ENCODE measurements around the gene TRIP11.

Gene TRIP11

DNA sequence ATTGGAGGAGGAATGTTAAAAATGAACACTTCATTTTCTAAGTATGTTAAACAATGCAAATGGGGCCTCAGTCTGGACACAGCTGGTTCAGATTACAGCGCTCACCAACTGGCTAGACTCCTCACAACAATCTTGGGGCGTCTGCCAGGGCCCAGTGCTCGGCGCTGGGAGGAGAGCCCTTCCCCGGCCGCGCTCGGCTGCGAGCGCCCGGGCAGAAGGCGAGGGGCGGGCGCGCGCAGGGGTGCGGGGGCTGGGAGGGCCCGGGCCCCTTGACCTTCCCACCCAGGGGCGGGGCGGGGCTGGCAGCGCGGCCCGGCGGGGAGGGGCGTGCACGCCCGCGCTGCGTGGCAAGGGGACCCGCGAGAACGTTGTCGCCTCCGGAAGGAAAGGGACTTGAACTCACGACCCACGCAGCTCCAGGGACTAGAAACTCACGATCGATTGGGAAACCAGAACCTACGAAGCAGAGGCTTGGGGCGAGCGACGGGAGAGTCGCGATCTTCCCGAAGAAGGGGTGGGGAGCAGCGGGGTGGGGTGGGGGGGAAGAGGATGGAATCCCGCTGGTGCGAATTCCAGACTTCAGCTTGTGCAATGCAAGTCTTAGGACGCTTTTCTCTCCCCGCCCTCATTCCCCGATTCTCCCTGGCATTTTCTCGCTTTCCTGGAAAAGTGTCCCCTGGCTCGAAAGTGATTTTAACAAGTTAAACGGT lies 92.2 kb downstream of the TRIP11 start, which contains the start of gene FBLN5:
Gene FBLN5, minus strand, starts transcription at position 220 of the 710 bp plus-strand sequence. CDS start 465 bp downstream, outside the sequence.
- Histone ChIP-seq H3K9ac (ENCODE audit: low read depth, low read length) (peak within 1 kb of the TSS; percentile 92), H3K4me3 (ENCODE audit: low read length) (peak within 1 kb of the TSS; percentile 80), H3K4me1 (ENCODE audit: control insufficient read depth, insufficient read depth, low read length) (peaks cover 18% of the 10 kb centered on the region), H3K9me3 (replicated peaks; ENCODE audit: low read length) (no peaks in the 10 kb centered on the region), H3K36me3 (ENCODE audit: insufficient read depth, low read length) (no peaks in the 10 kb centered on the region), H3K27me3 (ENCODE audit: control insufficient read depth, insufficient read depth, low read length) (no peaks in the 10 kb centered on the region), H3K4me2 (ENCODE audit: low read length) (peak within 1 kb of the TSS; percentile 90)

DNA sequence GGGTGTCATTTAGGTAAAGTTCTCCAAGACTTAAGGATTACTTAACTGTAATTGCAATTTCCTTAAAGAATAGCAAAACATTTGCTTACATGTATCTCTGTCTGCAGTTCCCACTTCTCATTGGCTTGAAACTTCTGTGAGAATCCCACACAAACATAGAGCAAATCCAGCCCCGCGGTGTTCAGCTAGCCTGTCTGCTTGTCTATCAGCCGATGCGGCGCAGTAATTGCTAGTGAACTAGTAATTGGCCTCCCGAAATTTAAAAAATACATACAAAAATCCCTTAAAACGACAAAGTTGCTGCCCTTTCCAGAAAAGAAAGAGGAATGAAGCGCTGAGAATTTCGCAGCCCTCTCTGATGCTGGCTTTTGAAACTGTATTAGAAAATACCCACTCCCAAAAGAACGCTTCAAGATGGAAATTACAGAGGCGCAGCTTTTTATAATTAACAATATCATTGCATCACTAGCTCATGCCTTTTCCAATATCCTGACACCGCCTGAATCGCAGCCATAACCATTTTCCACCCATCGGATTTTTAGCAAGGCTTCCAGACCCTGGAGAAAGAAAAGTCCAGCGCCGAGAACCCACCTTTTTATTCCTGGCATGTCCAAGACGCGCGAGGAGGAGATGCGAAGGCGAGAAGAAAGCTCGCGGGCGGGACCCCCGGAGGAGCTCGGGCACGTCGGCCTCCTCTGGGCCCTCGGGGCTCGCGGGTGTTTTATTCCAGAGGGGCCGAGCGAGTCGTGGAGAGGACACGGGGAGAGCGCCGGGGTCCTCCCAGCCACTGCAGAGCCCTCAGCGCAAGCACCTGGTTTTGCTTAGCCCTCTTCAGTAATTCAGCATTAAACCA lies 93.0 kb downstream of the TRIP11 start:
- Histone ChIP-seq H3K9ac (ENCODE audit: low read depth, low read length) (peak overlapping the region; percentile 92), H3K9me3 (replicated peaks; ENCODE audit: low read length) (no peaks in the 10 kb centered on the region), H3K27me3 (ENCODE audit: control insufficient read depth, insufficient read depth, low read length) (no peaks in the 10 kb centered on the region)

DNA sequence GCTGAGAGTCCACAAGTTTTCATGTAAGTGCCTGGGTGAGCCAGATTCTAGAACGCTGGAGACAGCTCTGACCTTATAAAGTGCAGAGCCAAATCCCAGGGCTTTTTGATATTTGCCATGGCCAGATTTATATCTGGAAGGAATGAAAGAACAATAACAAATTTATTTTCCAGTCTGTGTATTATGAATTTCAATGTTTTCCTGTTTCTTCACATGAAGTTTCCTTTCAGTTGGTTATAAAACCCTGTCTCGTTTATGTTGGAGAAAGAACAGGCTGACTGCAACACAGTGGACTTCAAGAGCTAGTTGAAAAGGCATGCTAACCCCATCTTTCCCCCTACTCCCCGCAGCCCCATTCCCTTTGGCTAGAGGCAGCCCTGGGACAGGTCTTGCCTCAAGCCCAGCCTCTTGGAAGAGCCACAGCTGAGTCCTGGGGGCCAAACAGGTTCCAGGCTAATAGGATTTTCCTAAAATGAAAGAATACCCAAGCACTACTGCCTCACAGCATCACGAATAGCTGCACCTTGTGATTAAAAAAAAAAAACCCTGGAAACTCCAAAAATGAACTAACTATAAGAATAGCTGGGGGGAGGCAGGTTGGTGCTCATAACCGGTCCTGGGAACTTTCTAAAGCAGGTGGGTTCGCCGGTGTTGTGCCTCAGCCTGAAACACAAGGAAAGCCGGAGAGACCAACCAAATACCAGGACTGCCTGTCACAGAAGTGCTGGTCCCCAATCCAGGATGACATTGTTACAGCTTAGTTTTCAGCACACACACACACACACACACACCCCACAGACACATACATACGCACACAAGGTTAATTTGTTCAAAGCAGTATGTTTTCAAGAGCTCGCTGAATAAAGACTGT lies 93.9 kb downstream of the TRIP11 start:
- peak overlapping the region; percentile 80 for H3K4me3 ChIP-seq (ENCODE audit: low read length)
- H3K9ac ChIP-seq (ENCODE audit: low read depth, low read length): peak overlapping the region; percentile 92
- H3K4me1 ChIP-seq (ENCODE audit: control insufficient read depth, insufficient read depth, low read length): peaks cover 15% of the 10 kb centered on the region
- no peaks in the 10 kb centered on the region for H3K9me3 ChIP-seq (replicated peaks; ENCODE audit: low read length)
- peaks cover 8% of the 10 kb centered on the region for H3K36me3 ChIP-seq (ENCODE audit: insufficient read depth, low read length)
- H3K4me2 ChIP-seq (ENCODE audit: low read length): peak overlapping the region; percentile 90
- H3K27me3 ChIP-seq (ENCODE audit: control insufficient read depth, insufficient read depth, low read length): no peaks in the 10 kb centered on the region

More for the DNA sequence above, 93.0 kb downstream of the TRIP11 start:
- Histone ChIP-seq H3K4me2 (ENCODE audit: low read length) (peak overlapping the region; percentile 90), H3K36me3 (ENCODE audit: insufficient read depth, low read length) (no peaks in the 10 kb centered on the region), H3K4me3 (ENCODE audit: low read length) (peak overlapping the region; percentile 80), H3K4me1 (ENCODE audit: control insufficient read depth, insufficient read depth, low read length) (peaks cover 15% of the 10 kb centered on the region)

DNA sequence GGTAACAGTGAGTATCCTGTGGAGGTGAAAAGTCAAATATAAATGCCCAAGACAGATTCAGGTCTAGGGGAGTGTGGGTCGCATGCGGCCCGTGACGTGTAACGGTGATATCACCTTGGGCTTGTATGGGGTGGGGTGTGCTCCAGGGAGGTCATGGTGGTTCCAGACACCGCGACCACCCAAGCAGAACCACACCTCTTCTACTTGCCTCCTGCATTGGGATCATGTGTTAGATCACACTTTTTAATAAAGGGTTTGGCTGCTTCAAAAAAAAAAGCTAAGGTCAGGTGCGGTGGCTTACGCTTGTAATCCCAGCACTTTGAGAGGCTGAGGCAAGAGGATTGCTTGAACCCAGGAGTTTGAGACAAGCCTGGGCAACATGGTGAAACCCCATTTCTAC lies 96.9 kb downstream of the TRIP11 start:
- Histone ChIP-seq H3K4me1 (ENCODE audit: control insufficient read depth, insufficient read depth, low read length) (peaks cover 10% of the 10 kb centered on the region), H3K9ac (ENCODE audit: low read depth, low read length) (no peak overlapping the region), H3K27me3 (ENCODE audit: control insufficient read depth, insufficient read depth, low read length) (no peaks in the 10 kb centered on the region), H3K9me3 (replicated peaks; ENCODE audit: low read length) (no peaks in the 10 kb centered on the region), H3K36me3 (ENCODE audit: insufficient read depth, low read length) (peaks cover 26% of the 10 kb centered on the region), H3K4me2 (ENCODE audit: low read length) (no peak overlapping the region), H3K4me3 (ENCODE audit: low read length) (no peak overlapping the region)

DNA sequence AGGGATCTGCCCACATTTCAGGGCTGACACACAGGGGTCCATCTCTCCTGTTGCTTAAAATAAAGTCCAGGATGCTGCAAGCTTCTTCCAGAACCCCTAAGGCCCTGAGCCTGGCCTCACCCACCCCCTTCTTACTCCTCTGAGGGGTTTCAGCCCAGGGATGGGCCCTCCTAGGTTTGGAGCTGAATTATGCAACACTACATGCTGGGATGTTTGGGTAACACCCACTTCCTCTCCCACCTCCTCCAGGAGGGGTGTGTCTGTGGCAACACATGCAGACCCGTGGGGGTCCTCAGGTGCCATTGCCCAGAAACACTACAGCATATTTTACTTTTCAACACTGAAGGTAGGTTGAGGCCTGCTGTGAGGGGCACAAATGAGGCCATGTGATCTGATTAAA lies 97.7 kb downstream of the TRIP11 start:
- Histone ChIP-seq H3K4me3 (ENCODE audit: low read length) (no peak overlapping the region), H3K4me2 (ENCODE audit: low read length) (no peak overlapping the region), H3K27me3 (ENCODE audit: control insufficient read depth, insufficient read depth, low read length) (no peaks in the 10 kb centered on the region), H3K4me1 (ENCODE audit: control insufficient read depth, insufficient read depth, low read length) (peaks cover 9% of the 10 kb centered on the region), H3K9ac (ENCODE audit: low read depth, low read length) (no peak overlapping the region), H3K9me3 (replicated peaks; ENCODE audit: low read length) (no peaks in the 10 kb centered on the region), H3K36me3 (ENCODE audit: insufficient read depth, low read length) (peaks cover 33% of the 10 kb centered on the region)

DNA sequence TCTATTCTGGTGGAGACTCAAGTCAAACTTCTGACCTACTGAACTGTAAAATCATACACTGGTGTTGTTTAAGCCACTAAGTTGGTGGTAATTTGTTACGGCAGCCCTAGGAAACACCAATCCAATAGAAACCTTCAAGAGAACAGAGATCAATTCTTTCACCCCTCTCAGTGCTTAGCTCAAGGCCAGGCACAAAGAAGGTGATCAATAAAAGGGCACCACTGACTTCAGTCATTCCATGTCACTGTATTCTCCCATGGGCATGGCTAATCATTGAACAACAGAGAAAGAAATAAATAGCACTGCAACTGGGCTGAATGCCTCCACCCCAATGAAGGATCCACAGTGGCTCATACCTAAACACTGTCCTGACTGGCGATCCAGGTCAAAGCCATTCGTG lies 99.7 kb downstream of the TRIP11 start:
- Histone ChIP-seq H3K9ac (ENCODE audit: low read depth, low read length) (no peak overlapping the region), H3K4me3 (ENCODE audit: low read length) (no peak overlapping the region), H3K27me3 (ENCODE audit: control insufficient read depth, insufficient read depth, low read length) (no peaks in the 10 kb centered on the region), H3K36me3 (ENCODE audit: insufficient read depth, low read length) (peaks cover 49% of the 10 kb centered on the region), H3K4me2 (ENCODE audit: low read length) (no peak overlapping the region), H3K4me1 (ENCODE audit: control insufficient read depth, insufficient read depth, low read length) (peaks cover 6% of the 10 kb centered on the region), H3K9me3 (replicated peaks; ENCODE audit: low read length) (no peaks in the 10 kb centered on the region)

DNA sequence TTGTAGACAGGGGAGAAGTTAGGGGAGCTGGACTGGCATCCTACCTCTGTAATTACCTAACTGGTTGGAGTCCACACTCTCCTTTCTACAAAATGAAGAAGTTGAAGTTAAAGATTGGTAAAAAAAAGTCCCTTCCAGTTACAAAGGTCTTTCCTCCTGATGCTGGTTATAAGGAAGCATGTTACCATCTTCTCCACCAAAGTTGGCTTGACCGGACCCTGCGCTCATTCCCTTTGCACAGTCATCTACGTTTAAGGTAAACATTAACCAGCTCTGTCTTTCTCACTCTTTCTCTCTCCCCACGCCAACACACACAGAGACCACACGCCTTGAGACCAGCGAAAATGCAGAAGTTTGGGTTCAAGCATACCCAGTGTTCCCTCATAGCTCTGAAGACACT lies 104.3 kb downstream of the TRIP11 start:
- H3K9me3 ChIP-seq (replicated peaks; ENCODE audit: low read length): no peaks in the 10 kb centered on the region
- no peaks in the 10 kb centered on the region for H3K27me3 ChIP-seq (ENCODE audit: control insufficient read depth, insufficient read depth, low read length)
- no peak overlapping the region for H3K4me3 ChIP-seq (ENCODE audit: low read length)
- H3K36me3 ChIP-seq (ENCODE audit: insufficient read depth, low read length): peaks cover 40% of the 10 kb centered on the region
- no peak overlapping the region for H3K9ac ChIP-seq (ENCODE audit: low read depth, low read length)
- H3K4me2 ChIP-seq (ENCODE audit: low read length): no peak overlapping the region
- peaks cover 6% of the 10 kb centered on the region for H3K4me1 ChIP-seq (ENCODE audit: control insufficient read depth, insufficient read depth, low read length)

DNA sequence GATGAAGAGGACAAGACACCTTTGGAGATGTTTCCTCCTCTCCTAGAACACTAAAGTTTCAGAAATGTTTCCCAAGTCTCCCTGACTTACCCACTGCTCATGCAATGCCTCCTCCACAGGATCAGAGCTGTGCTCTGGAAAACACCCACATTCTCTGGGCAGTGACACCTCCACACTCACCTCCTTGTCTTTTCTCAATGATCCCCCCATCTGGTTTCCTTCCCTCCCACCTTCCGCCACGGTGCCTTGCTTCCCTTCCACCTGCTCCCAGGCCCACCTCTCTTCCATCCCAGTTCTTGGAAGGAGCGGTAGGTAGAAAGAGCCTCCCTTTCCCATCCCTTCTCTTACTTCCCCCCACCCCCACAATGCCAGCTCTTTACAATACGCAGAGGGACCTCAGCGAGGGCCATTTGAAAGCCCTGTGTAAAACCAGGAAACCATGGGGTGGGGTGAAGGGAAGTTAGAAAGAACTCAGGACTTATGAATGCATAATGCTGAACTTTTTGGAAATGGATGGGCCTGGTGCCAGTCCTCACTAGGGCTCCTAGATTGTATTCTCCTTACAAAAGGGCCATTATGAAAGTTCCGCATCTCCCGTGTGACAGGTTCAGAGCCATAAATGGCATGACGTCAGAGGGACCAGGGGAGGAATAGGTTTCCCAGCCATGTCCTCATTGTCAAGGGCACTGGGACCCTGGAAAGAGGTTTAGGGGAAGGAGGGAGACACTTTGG lies 105.1 kb downstream of the TRIP11 start:
- no peak overlapping the region for H3K4me2 ChIP-seq (ENCODE audit: low read length)
- H3K9ac ChIP-seq (ENCODE audit: low read depth, low read length): no peak overlapping the region
- peaks cover 15% of the 10 kb centered on the region for H3K4me1 ChIP-seq (ENCODE audit: control insufficient read depth, insufficient read depth, low read length)
- no peaks in the 10 kb centered on the region for H3K9me3 ChIP-seq (replicated peaks; ENCODE audit: low read length)
- H3K4me3 ChIP-seq (ENCODE audit: low read length): no peak overlapping the region
- peaks cover 32% of the 10 kb centered on the region for H3K36me3 ChIP-seq (ENCODE audit: insufficient read depth, low read length)
- H3K27me3 ChIP-seq (ENCODE audit: control insufficient read depth, insufficient read depth, low read length): no peaks in the 10 kb centered on the region

DNA sequence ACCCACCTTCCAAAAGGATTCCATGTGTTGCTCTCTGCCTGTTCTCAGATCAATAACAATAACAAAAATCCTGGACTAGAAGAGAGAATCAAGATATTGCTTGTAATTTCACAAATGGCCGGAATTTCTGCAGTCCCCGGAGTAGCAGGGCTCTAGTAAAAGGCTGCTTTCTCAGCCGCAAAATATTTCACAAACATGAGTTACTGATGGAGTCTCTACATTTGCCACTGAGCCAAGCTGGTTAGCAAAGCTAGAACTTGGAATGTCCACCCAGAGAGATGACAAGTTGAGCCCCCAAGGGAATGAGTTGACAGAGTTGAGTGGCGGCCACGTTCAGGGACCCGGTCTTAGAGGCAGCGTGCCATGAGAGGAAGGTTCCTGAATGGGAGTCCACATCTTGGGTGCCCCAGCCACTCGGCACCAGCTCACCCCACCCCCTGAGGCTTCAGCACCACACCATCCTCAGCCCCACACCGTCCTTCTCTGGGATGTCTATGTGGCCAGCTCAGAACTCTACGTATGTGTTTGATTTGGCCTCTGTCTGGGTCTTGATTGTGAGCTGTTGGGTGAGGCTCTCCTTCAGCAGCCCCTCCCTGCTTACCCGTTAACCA lies 108.3 kb downstream of the TRIP11 start:
- H3K36me3 ChIP-seq (ENCODE audit: insufficient read depth, low read length): peaks cover 18% of the 10 kb centered on the region
- H3K4me3 ChIP-seq (ENCODE audit: low read length): no peak overlapping the region
- H3K9ac ChIP-seq (ENCODE audit: low read depth, low read length): no peak overlapping the region
- H3K27me3 ChIP-seq (ENCODE audit: control insufficient read depth, insufficient read depth, low read length): no peaks in the 10 kb centered on the region
- H3K9me3 ChIP-seq (replicated peaks; ENCODE audit: low read length): no peaks in the 10 kb centered on the region
- peaks cover 42% of the 10 kb centered on the region for H3K4me1 ChIP-seq (ENCODE audit: control insufficient read depth, insufficient read depth, low read length)
- no peak overlapping the region for H3K4me2 ChIP-seq (ENCODE audit: low read length)

DNA sequence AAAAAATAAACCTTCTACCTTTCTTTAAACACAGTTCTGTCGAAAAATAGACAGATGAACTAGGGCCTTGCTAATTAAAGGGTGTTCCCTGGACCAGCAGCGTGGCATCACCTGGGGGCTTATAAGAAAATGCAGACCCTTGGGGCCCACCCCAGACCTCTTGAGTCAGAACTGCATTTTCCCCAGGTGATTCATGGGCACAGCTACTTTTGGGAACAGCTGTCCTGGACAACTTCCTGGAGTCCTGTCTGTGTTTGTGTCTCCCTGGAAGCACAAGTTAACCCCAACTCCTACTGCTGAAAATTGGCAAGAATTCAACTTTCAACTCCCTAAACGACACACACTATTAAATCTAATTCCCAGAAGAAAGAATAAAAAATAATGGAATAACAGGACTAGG lies 110.2 kb downstream of the TRIP11 start:
- Histone ChIP-seq H3K4me1 (ENCODE audit: control insufficient read depth, insufficient read depth, low read length) (peaks cover 50% of the 10 kb centered on the region), H3K9me3 (replicated peaks; ENCODE audit: low read length) (no peaks in the 10 kb centered on the region), H3K4me2 (ENCODE audit: low read length) (peak overlapping the region; percentile 46), H3K36me3 (ENCODE audit: insufficient read depth, low read length) (peaks cover 21% of the 10 kb centered on the region), H3K9ac (ENCODE audit: low read depth, low read length) (peak overlapping the region; percentile 22), H3K4me3 (ENCODE audit: low read length) (no peak overlapping the region), H3K27me3 (ENCODE audit: control insufficient read depth, insufficient read depth, low read length) (no peaks in the 10 kb centered on the region)
